Sigmoid colon (tissue), 7 donors: Measurements from ENCODE around the gene EIF1. TPM values are rescaled to one million over a fixed set of nuclear protein-coding genes. Genes with fewer than 3 reads are reported as not detected.
A peak's percentile ranks its signal among the peaks of the same experiment; 100 is the strongest.

Experiments
- DNase-seq: peaks from one replicate; pipeline ENCODE4 v3.0.0-alpha.2; 2019
- H3K27ac ChIP-seq, 4 donors: fragments of 200-600 bp; sonication (generic); one replicate each; pipeline ENCODE4 v1.5.1; 2016 to 2019; ENCODE audit warnings: mild to moderate bottlenecking in 1 of 4
- H3K27me3 ChIP-seq, 3 donors: fragments of 200-600 bp; sonication (generic); one replicate each; pipeline ENCODE4 v1.5.1; 2019; ENCODE audit warnings: mild to moderate bottlenecking in 1 of 3
- H3K36me3 ChIP-seq, 4 donors: fragments of 200-600 bp; sonication (generic); one replicate each; pipeline ENCODE4 v1.5.1; 2016 to 2019
- H3K4me1 ChIP-seq, 4 donors: fragments of 200-600 bp; sonication (generic); one replicate each; pipeline ENCODE4 v1.5.1; 2017 to 2019
- H3K4me3 ChIP-seq, 4 donors: fragments of 200-600 bp; sonication (generic); one replicate each; pipeline ENCODE4 v1.5.1; 2017 to 2019; ENCODE audit warnings: mild to moderate bottlenecking in 2 of 4, moderate library complexity in 1 of 4
- H3K9me3 ChIP-seq, 4 donors: fragments of 200-600 bp in 3 of 4; sonication (generic) in 3 of 4; one replicate each; pipeline versions ENCODE4 v1.5.1 to v1.6.1; 2013 to 2019
- CTCF ChIP-seq, 4 experiments: fragments of 450-650 bp in 3 of 4; fragments of 200-600 bp in 1 of 4; IDR thresholded peaks; one replicate each; pipeline ENCODE4 v1.5.1; 2016 to 2019; ENCODE audit warnings: antibody characterized with exemption in 4 of 4, mild to moderate bottlenecking in 3 of 4, moderate library complexity in 2 of 4
- EP300 ChIP-seq, 4 donors: sonication (generic); formaldehyde crosslinking; IDR thresholded peaks; one replicate each; pipeline ENCODE4 v1.6.1; 2017; ENCODE audit warnings: antibody characterized with exemption in 4 of 4
- POLR2A ChIP-seq, 2 donors: fragments of 450-650 bp; IDR thresholded peaks; one replicate each; pipeline ENCODE4 v1.6.1; 2016; ENCODE audit warnings: antibody characterized with exemption in 2 of 2, mild to moderate bottlenecking in 2 of 2, moderate library complexity in 2 of 2
- POLR2AphosphoS5 ChIP-seq, 4 donors: sonication (generic); formaldehyde crosslinking; IDR thresholded peaks; one replicate each; pipeline ENCODE4 v1.6.1; 2017; ENCODE audit warnings: antibody characterized with exemption in 4 of 4
- WGBS, 2 donors: extraction: QIAGEN DNeasy Blood & Tissue Kit; methylation state at CpG; one replicate each; pipeline ENCODE4 v1.1.7; 2013; 5-methylcytosine and 5-hydroxymethylcytosine counted together
- intact Hi-C: fragments of 100-400 bp; cut with DNase I; formaldehyde crosslinking; loops from one replicate; pipeline ENCODE4 v1.15.1; 2023
- polyA plus RNA-seq, 3 donors: library from polyadenylated mRNA; stranded (reverse); fragments of 200-250 nt; gene quantifications; one replicate each; pipeline ENCODE4 v1.2.3, GENCODE V29; 2013
- total RNA-seq, 4 donors: library from RNA; depleted of rRNA; stranded (reverse); fragments of >200 nt; gene quantifications; one replicate each; pipeline ENCODE4 v1.1.0, GENCODE V29; 2016
- donor health status: healthy with polysubstance abuse.
- donor health status: Bipolar disorder and iron deficiency.
- donor health status: healthy.

EIF1 gene
- total and polyA plus RNA-seq, 7 donors = 246 to 572 (median 481) TPM

- no peaks in the 10 kb centered on the region for H3K36me3 ChIP-seq
- peaks cover 0 to 26% (median 17%) of the 10 kb centered on the region in 4 donors for H3K4me1 ChIP-seq
- no peaks in the 10 kb centered on the region for H3K9me3 ChIP-seq
- 37 to 54% methylated on average over 15 of the region's 15 CpGs for WGBS, 2 donors
- intact Hi-C loops = loop anchor here (5.0 to 10.0 kb wide), 4 partner anchors 863 to 1360 kb away; partner anchors contain the start of genes RARA and SMARCE1
- DNase-seq = no peak
- TF ChIP-seq POLR2AphosphoS5 (IDR thresholded peaks at IDR 0.05) (no peak), EP300 (IDR thresholded peaks at IDR 0.05) (no peak), POLR2A (IDR thresholded peaks at IDR 0.05) (no peak), CTCF (IDR thresholded peaks at IDR 0.05) (no peak)
- H3K27me3 ChIP-seq = no peaks in the 10 kb centered on the region
- peak overlapping the region in 3 of 4 donors; percentile 88 to 92 (median 90) for H3K27ac ChIP-seq
- H3K4me3 ChIP-seq = peak overlapping the region; percentile 41 to 54 (median 46)
Measured at GRCh38 chr17:41664587-41665565, 23.8 kb upstream of the EIF1 start.

GRCh38 chr17:41665566-41666236, 23.0 kb upstream of the EIF1 start:
- peak; percentile 93 for DNase-seq
- intact Hi-C loops = loop anchor here (2.0 to 10.0 kb wide), 6 partner anchors 23 to 1361 kb away; partner anchors contain the start of genes EIF1, RARA and SMARCE1
- H3K4me3 ChIP-seq = peak overlapping the region; percentile 41 to 54 (median 46)
- no peaks in the 10 kb centered on the region for H3K36me3 ChIP-seq
- H3K4me1 ChIP-seq = peaks cover 0 to 26% (median 17%) of the 10 kb centered on the region in 4 donors
- H3K27me3 ChIP-seq = no peaks in the 10 kb centered on the region
- 1 to 2% methylated on average over 39 of the region's 39 CpGs for WGBS, 2 donors
- H3K27ac ChIP-seq = peak overlapping the region; percentile 86 to 92 (median 89)
- H3K9me3 ChIP-seq = no peaks in the 10 kb centered on the region
- peak; percentile 50 to 83 (median 74) for TF ChIP-seq POLR2AphosphoS5 (IDR thresholded peaks at IDR 0.05)
- TF ChIP-seq POLR2A (IDR thresholded peaks at IDR 0.05) = peak; percentile 43 to 68
- peak; percentile 90 to 94 (median 92) for TF ChIP-seq CTCF (IDR thresholded peaks at IDR 0.05)
- TF ChIP-seq EP300 (IDR thresholded peaks at IDR 0.05) = no peak

- Histone ChIP-seq H3K27me3 (no peaks in the 10 kb centered on the region), H3K27ac (peak overlapping the region; percentile 86 to 92 (median 89)), H3K4me1 (peaks cover 0 to 26% (median 17%) of the 10 kb centered on the region in 4 donors), H3K36me3 (no peaks in the 10 kb centered on the region), H3K4me3 (peak overlapping the region; percentile 41 to 54 (median 46)), H3K9me3 (no peaks in the 10 kb centered on the region)
- TF ChIP-seq POLR2AphosphoS5 (IDR thresholded peaks at IDR 0.05) (no peak), CTCF (IDR thresholded peaks at IDR 0.05) (peak in 1 of 4 experiments; percentile 44)
- peak; percentile 75 for DNase-seq
- WGBS, 2 donors = 2 to 4% methylated on average over 11 of the region's 11 CpGs
- intact Hi-C loops = loop anchor here (2.0 to 10.0 kb wide), 6 partner anchors 23 to 1361 kb away; partner anchors contain the start of genes EIF1, RARA and SMARCE1
Measured at GRCh38 chr17:41666237-41666641, 22.4 kb upstream of the EIF1 start.

GRCh38 chr17:41666708-41667279, 21.9 kb upstream of the EIF1 start:
- Histone ChIP-seq H3K9me3 (no peaks in the 10 kb centered on the region), H3K27ac (peak overlapping the region; percentile 86 to 92 (median 89)), H3K27me3 (no peaks in the 10 kb centered on the region), H3K4me3 (peak overlapping the region; percentile 41 to 54 (median 46)), H3K36me3 (no peaks in the 10 kb centered on the region), H3K4me1 (peaks cover 0 to 26% (median 17%) of the 10 kb centered on the region in 4 donors)
- peak; percentile 92 for DNase-seq
- intact Hi-C loops = loop anchor here (2.0 to 10.0 kb wide), 6 partner anchors 22 to 1362 kb away; partner anchors contain the start of genes EIF1, RARA and SMARCE1
- WGBS, 2 donors = 0 to 1% methylated on average over 23 of the region's 23 CpGs
- TF ChIP-seq CTCF (IDR thresholded peaks at IDR 0.05) (peak; percentile 93 to 97 (median 95)), EP300 (IDR thresholded peaks at IDR 0.05) (no peak), POLR2A (IDR thresholded peaks at IDR 0.05) (no peak), POLR2AphosphoS5 (IDR thresholded peaks at IDR 0.05) (peak in 1 of 4 donors; percentile 33)
